Kasumi-1 (cell line): ENCODE data around the gene DNAI2.

Experiments
- DNase-seq, 2 experiments: peaks; one replicate each; lab custom pipeline; 2025; lab: John Stamatoyannopoulos, UW

DNAI2 gene

GRCh38 chr17:74304184-74304583 lies 30.1 kb downstream of the DNAI2 start:
- DNase-seq: no peak

- DNase-seq: peak; percentile 8 to 27
These were observed 32.0 kb downstream of the DNAI2 start for GRCh38 chr17:74305865-74306654.

- peak; percentile 55 to 75 for DNase-seq
These were observed 34.1 kb downstream of the DNAI2 start for GRCh38 chr17:74307984-74308773.

- no peak for DNase-seq
These were observed 35.9 kb downstream of the DNAI2 start for GRCh38 chr17:74309902-74310301.

- DNase-seq: no peak
These were observed 40.8 kb downstream of the DNAI2 start for GRCh38 chr17:74314877-74315276.

GRCh38 chr17:74316220-74316619 lies 42.2 kb downstream of the DNAI2 start:
- DNase-seq: no peak

GRCh38 chr17:74317071-74317470 lies 43.0 kb downstream of the DNAI2 start:
- DNase-seq: no peak

- DNase-seq: no peak
These were observed 44.4 kb downstream of the DNAI2 start for GRCh38 chr17:74318391-74318790.

GRCh38 chr17:74324521-74324920 lies 50.5 kb downstream of the DNAI2 start:
- DNase-seq: no peak

GRCh38 chr17:74325376-74325742 lies 51.3 kb downstream of the DNAI2 start:
- no peak for DNase-seq

GRCh38 chr17:74325743-74326379 lies 51.8 kb downstream of the DNAI2 start, which contains the start of gene KIF19:
Gene KIF19, plus strand, starts transcription at chr17:74326226. Its CDS starts 124 bp downstream, at chr17:74326350.
- DNase-seq: no peak

- DNase-seq: no peak
These were observed 52.5 kb downstream of the DNAI2 start for GRCh38 chr17:74326506-74326905.

GRCh38 chr17:74328487-74328886 lies 54.5 kb downstream of the DNAI2 start:
- no peak for DNase-seq

GRCh38 chr17:74329378-74329777 lies 55.3 kb downstream of the DNAI2 start:
- no peak for DNase-seq

- DNase-seq: no peak
These were observed 56.4 kb downstream of the DNAI2 start for GRCh38 chr17:74330446-74330845.

GRCh38 chr17:74332017-74332650 lies 58.1 kb downstream of the DNAI2 start:
- no peak for DNase-seq

GRCh38 chr17:74332763-74333283 lies 58.8 kb downstream of the DNAI2 start:
- DNase-seq: no peak

- no peak for DNase-seq
These were observed 60.5 kb downstream of the DNAI2 start for GRCh38 chr17:74334393-74335039.

- DNase-seq: no peak
These were observed 61.6 kb downstream of the DNAI2 start for GRCh38 chr17:74335529-74336062.

- no peak for DNase-seq
These were observed 62.3 kb downstream of the DNAI2 start for GRCh38 chr17:74336307-74336706.

GRCh38 chr17:74337834-74338500 lies 63.9 kb downstream of the DNAI2 start:
- no peak for DNase-seq
